Measurements from ENCODE around the gene FASLG.

GRCh38 chr1:172654535-172654934 is 4.4 kb upstream of the FASLG start:
- no peak for TF ChIP-seq CTCF (IDR thresholded peaks at IDR 0.05)
- TF ChIP-seq POLR2A (IDR thresholded peaks at IDR 0.05), result no peak
- TF ChIP-seq POLR2AphosphoS5 (IDR thresholded peaks at IDR 0.05; ENCODE audit: insufficient read depth in 1 of 2, low read depth in 1 of 2), result no peak
